ENCODE measurements around the gene VPS41. TPM values are rescaled to one million over a fixed set of nuclear protein-coding genes. Genes with fewer than 3 reads are reported as not detected.

Gene VPS41
- total and polyA plus RNA-seq, 10 of the 15 experiments (the other 5 are each of a cell fraction or from before 2014, with no cell fraction given) = 15.3 to 63.2 (median 47.0) TPM

GRCh38 chr7:38681882-38682281 is 227.1 kb downstream of the VPS41 start:
- intact Hi-C loops (cut with micrococcal nuclease; ENCODE audit: unreplicated experiment) (no loop called here), in situ Hi-C loops (cut with MboI) (no loop called here)
- no peak overlapping the region for H3K4me3 ChIP-seq
- ChIA-PET RAD21 (ENCODE audit: unreplicated experiment) (no interaction called here), SMC1A (ENCODE audit: uncharacterized antibody, unreplicated experiment) (no interaction called here), CTCF (no interaction called here), POLR2A (no interaction called here)
- H3K9ac ChIP-seq (ENCODE audit: control insufficient read depth, insufficient read depth, low read length) = no peak overlapping the region
- no peaks in the 10 kb centered on the region for H3K36me3 ChIP-seq (ENCODE audit: control insufficient read depth in 2 of 2, insufficient read depth in 2 of 2, low read length in 1 of 2)
- H3K4me1 ChIP-seq (ENCODE audit: control insufficient read depth, insufficient read depth, low read length) = no peaks in the 10 kb centered on the region
- TF ChIP-seq KAT2A (conservative IDR thresholded peaks at IDR 0.05; ENCODE audit: control insufficient read depth, low read depth, low read length) (no peak), SREBF2 (IDR thresholded peaks at IDR 0.05; ENCODE audit: low read length) (no peak), MYB (IDR thresholded peaks at IDR 0.05; ENCODE audit: borderline replicate concordance, low read depth, low read length) (no peak), SRF (IDR thresholded peaks at IDR 0.05; ENCODE audit: low read depth in 2 of 2, low read length in 2 of 2) (no peak), ZSCAN29 (IDR thresholded peaks at IDR 0.05) (no peak), ESRRA (IDR thresholded peaks at IDR 0.05; ENCODE audit: low read length) (no peak), CEBPZ (IDR thresholded peaks at IDR 0.05; ENCODE audit: low read depth, low read length) (no peak), ZBTB4 (CRISPR knock-in tag; IDR thresholded peaks at IDR 0.05) (no peak), POLR2AphosphoS5 (IDR thresholded peaks at IDR 0.05; ENCODE audit: low read length) (no peak), RAD21 (IDR thresholded peaks at IDR 0.05; ENCODE audit: insufficient read depth, low read depth, low read length) (no peak), MYC (IDR thresholded peaks at IDR 0.05; ENCODE audit: insufficient read depth, insufficient read length, insufficient replicate concordance, low read length, severe bottlenecking) (no peak), BACH1 (IDR thresholded peaks at IDR 0.05; ENCODE audit: borderline replicate concordance) (no peak), GATAD2B (conservative IDR thresholded peaks at IDR 0.05; ENCODE audit: low read depth) (no peak), BRCA1 (IDR thresholded peaks at IDR 0.05; ENCODE audit: low read depth, low read length) (no peak), SREBF1 (IDR thresholded peaks at IDR 0.05; ENCODE audit: low read length) (no peak)
- H4K20me1 ChIP-seq (ENCODE audit: control insufficient read depth, insufficient read depth) = no peaks in the 10 kb centered on the region
- no peak overlapping the region for H3K4me2 ChIP-seq (ENCODE audit: control insufficient read depth, insufficient read depth)
- H3K79me2 ChIP-seq (ENCODE audit: control insufficient read depth, insufficient read depth, low read length) = no peaks in the 10 kb centered on the region
- no peak for FAIRE-seq
- H3K27me3 ChIP-seq (replicated peaks in 1 of 2; ENCODE audit: control insufficient read depth in 2 of 2, insufficient read depth in 2 of 2, low read length in 1 of 2) = no peaks in the 10 kb centered on the region; a peak in 1 of 4 replicates
- H2AFZ ChIP-seq (ENCODE audit: control insufficient read depth, low read depth, low read length) = no peak overlapping the region
- no TSS peak for BruUV-seq (replicated peaks)
- ATAC-seq = no peak
- no peak overlapping the region for H3K27ac ChIP-seq (ENCODE audit: control insufficient read depth, insufficient read depth)
- WGBS (ENCODE audit: insufficient coverage, insufficient replicate concordance, low lambda C conversion rate, missing lambda C conversion rate) = 18% methylated on average over 1 of the region's 1 CpG
- no peak for DNase-seq (ENCODE audit: low read depth, low spot score)
- H3K9me3 ChIP-seq (replicated peaks; ENCODE audit: control insufficient read depth, insufficient read depth, low read length) = no peaks in the 10 kb centered on the region
